SU-DHL-6 (cell line): Measurements from ENCODE around the gene GLS.

Experiments
- H2AFZ ChIP-seq: fragments of 200-600 bp; sonication (generic); 2 replicates; pipeline ENCODE4 v1.6.1; 2014; ENCODE audit warnings: low read depth, mild to moderate bottlenecking, moderate library complexity, mixed read lengths, antibody characterized with exemption, low read length; ENCODE audit not compliant: severe bottlenecking
- H3F3A ChIP-seq: fragments of 200-600 bp; shearing (Covaris generic); 2 replicates; pipeline ENCODE4 v1.6.0; 2016; ENCODE audit warnings: antibody characterized with exemption, mild to moderate bottlenecking; ENCODE audit not compliant: insufficient read depth
- H3K27ac ChIP-seq: fragments of 200-600 bp; sonication (generic); 2 replicates; pipeline ENCODE4 v1.5.1; 2016; ENCODE audit warnings: low read depth, mild to moderate bottlenecking, low read length, moderate library complexity, mixed read lengths
- H3K27me3 ChIP-seq: fragments of 200-600 bp; sonication (generic), shearing (Covaris generic); 2 replicates; pipeline ENCODE4 v1.6.0; 2014; ENCODE audit warnings: mild to moderate bottlenecking, low read length
- H3K36me3 ChIP-seq: fragments of 200-600 bp; sonication (generic); 2 replicates; pipeline ENCODE4 v1.6.1; 2014; ENCODE audit warnings: mild to moderate bottlenecking, low read length, mixed read lengths
- H3K4me2 ChIP-seq: fragments of 300-600, 200-600 bp; shearing (Covaris generic), sonication (generic); 2 replicates; pipeline ENCODE4 v1.6.0; 2014; ENCODE audit warnings: low read length, low read depth, mild to moderate bottlenecking; ENCODE audit not compliant: poor library complexity, severe bottlenecking
- H3K4me3 ChIP-seq: fragments of 200-600 bp; sonication (generic); 2 replicates; pipeline ENCODE4 v1.5.1; 2014; ENCODE audit warnings: antibody characterized with exemption, low read length, mild to moderate bottlenecking, mixed read lengths; ENCODE audit not compliant: insufficient read depth, poor library complexity, severe bottlenecking
- H3K79me2 ChIP-seq: fragments of 200-600 bp; sonication (generic); 2 replicates; pipeline ENCODE4 v1.6.1; 2014; ENCODE audit warnings: mild to moderate bottlenecking, low read length, moderate library complexity; ENCODE audit not compliant: insufficient read depth
- H3K9ac ChIP-seq: fragments of 200-600 bp; sonication (generic); 2 replicates; pipeline ENCODE4 v1.7.0; 2014; ENCODE audit warnings: mild to moderate bottlenecking, low read length
- H3K9me2 ChIP-seq: fragments of 200-600 bp; sonication (generic); replicated peaks from 2 replicates; pipeline ENCODE4 v1.6.1; 2014; ENCODE audit warnings: low read length; ENCODE audit not compliant: insufficient read depth
- H3K9me3 ChIP-seq: fragments of 200-600 bp; sonication (generic); 2 replicates; pipeline ENCODE4 v1.6.1; 2014; ENCODE audit warnings: low read length, mixed read lengths; ENCODE audit not compliant: insufficient read depth
- H4K20me1 ChIP-seq: fragments of 200-600 bp; sonication (generic); 2 replicates; pipeline ENCODE4 v1.6.1; 2014; ENCODE audit warnings: low read depth, mild to moderate bottlenecking, antibody characterized with exemption, low read length, moderate library complexity, mixed read lengths
- CTCF ChIP-seq: fragments of 200-600 bp; sonication (generic); IDR thresholded peaks from one replicate; pipeline ENCODE4 v1.5.1; 2017; ENCODE audit warnings: antibody characterized with exemption, mild to moderate bottlenecking, low read length, moderate library complexity; ENCODE audit not compliant: insufficient read depth, poor library complexity, severe bottlenecking
- EZH2phosphoT487 ChIP-seq: fragments of 200-600 bp; sonication (generic), shearing (Covaris generic); conservative IDR thresholded peaks from 2 replicates; pipeline ENCODE4 v1.6.1; 2018; ENCODE audit warnings: mild to moderate bottlenecking, antibody characterized with exemption, low read length, moderate library complexity, mixed read lengths

The GLS gene

GRCh38 chr2:190979906-190980629 lies 99.4 kb downstream of the GLS start:
- no peaks in the 10 kb centered on the region for H3F3A ChIP-seq
- no peak overlapping the region for H3K9ac ChIP-seq
- no peak overlapping the region for H3K4me3 ChIP-seq
- no peak overlapping the region for H3K4me2 ChIP-seq
- H3K27me3 ChIP-seq: no peaks in the 10 kb centered on the region
- H3K9me2 ChIP-seq: no peaks in the 10 kb centered on the region
- H4K20me1 ChIP-seq: no peaks in the 10 kb centered on the region
- H2AFZ ChIP-seq: no peak overlapping the region
- H3K9me3 ChIP-seq: no peaks in the 10 kb centered on the region
- H3K79me2 ChIP-seq: no peaks in the 10 kb centered on the region
- peaks cover 26% of the 10 kb centered on the region for H3K36me3 ChIP-seq
- no peak for TF ChIP-seq EZH2phosphoT487
- no peak for TF ChIP-seq CTCF
- no peak overlapping the region for H3K27ac ChIP-seq

- no peak for TF ChIP-seq EZH2phosphoT487
- no peak for TF ChIP-seq CTCF
- H2AFZ ChIP-seq: no peak overlapping the region
- no peak overlapping the region for H3K9ac ChIP-seq
- H3K4me3 ChIP-seq: no peak overlapping the region
- H3K79me2 ChIP-seq: no peaks in the 10 kb centered on the region
- H3K4me2 ChIP-seq: no peak overlapping the region
- H3F3A ChIP-seq: no peaks in the 10 kb centered on the region
- no peaks in the 10 kb centered on the region for H4K20me1 ChIP-seq
- H3K27me3 ChIP-seq: no peaks in the 10 kb centered on the region
- H3K9me2 ChIP-seq: no peaks in the 10 kb centered on the region
- no peak overlapping the region for H3K27ac ChIP-seq
- H3K9me3 ChIP-seq: no peaks in the 10 kb centered on the region
- H3K36me3 ChIP-seq: peaks cover 23% of the 10 kb centered on the region
Observed at GRCh38 chr2:190980630-190981209, 100.1 kb downstream of the GLS start.

- Histone ChIP-seq H3K9me2 (no peaks in the 10 kb centered on the region), H3K9me3 (no peaks in the 10 kb centered on the region), H4K20me1 (no peaks in the 10 kb centered on the region), H3K36me3 (peaks cover 17% of the 10 kb centered on the region; the same call in 1 of the 2 replicates), H3K4me2 (no peak overlapping the region), H3K9ac (no peak overlapping the region), H3K27me3 (no peaks in the 10 kb centered on the region), H3F3A (no peaks in the 10 kb centered on the region), H3K27ac (no peak overlapping the region), H3K4me3 (no peak overlapping the region), H2AFZ (no peak overlapping the region), H3K79me2 (no peaks in the 10 kb centered on the region)
- no peak for TF ChIP-seq CTCF
- TF ChIP-seq EZH2phosphoT487: no peak
Observed at GRCh38 chr2:190981333-190981732, 100.7 kb downstream of the GLS start.
